ENCODE results near the gene CHRNA4. TPM values are rescaled to one million over a fixed set of nuclear protein-coding genes. Genes with fewer than 3 reads are reported as not detected.

CHRNA4 gene
- total and polyA plus RNA-seq, 2 donors (not counting 3 experiments of a cell fraction or from before 2014, with no cell fraction given): not detected

DNA sequence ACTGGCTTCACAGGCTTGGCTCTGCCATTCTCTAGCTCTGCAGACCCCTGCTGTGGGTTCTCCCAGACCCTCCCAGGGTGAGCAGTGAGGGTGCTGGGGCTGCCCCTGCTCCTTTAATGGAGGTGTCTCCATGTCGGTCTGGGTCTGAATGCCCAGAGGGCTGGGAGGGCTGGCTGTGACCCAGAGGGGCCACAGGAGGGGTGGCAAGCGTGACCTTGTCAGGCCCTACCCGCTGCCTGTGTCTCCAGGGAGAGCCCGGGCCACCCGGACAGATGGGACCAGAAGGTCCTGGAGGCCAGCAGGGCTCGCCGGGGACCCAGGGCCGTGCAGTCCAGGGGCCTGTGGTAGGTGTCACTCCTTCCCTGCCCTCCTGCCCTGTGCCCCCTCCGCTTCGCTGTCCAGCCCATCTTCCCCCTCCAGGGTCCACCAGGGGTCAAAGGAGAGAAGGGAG, 36.1 kb downstream of the CHRNA4 start:
- Histone ChIP-seq H2AFZ (ENCODE audit: low read depth, low read length) (no peak overlapping the region), H3K9me1 (replicated peaks; ENCODE audit: control insufficient read depth, extremely low read depth, insufficient read depth, low read length) (no peaks in the 10 kb centered on the region), H3K79me2 (ENCODE audit: control insufficient read depth, insufficient read depth, low read length) (no peaks in the 10 kb centered on the region), H3K9ac (replicated peaks; ENCODE audit: extremely low read depth, insufficient read depth, low read length) (no peak overlapping the region), H3K9me3 (replicated peaks; ENCODE audit: control insufficient read depth, insufficient read depth, low read length) (no peaks in the 10 kb centered on the region), H3K4me1 (ENCODE audit: control insufficient read depth, extremely low read depth, insufficient read depth, low read length) (no peaks in the 10 kb centered on the region), H3K4me3 (replicated peaks in 1 of 3; ENCODE audit: insufficient read depth in 1 of 3, low read depth in 1 of 3, low read length in 3 of 3) (no peak overlapping the region), H4K20me1 (replicated peaks; ENCODE audit: control insufficient read depth, extremely low read depth, insufficient read depth, low read length) (no peaks in the 10 kb centered on the region), H3K4me2 (ENCODE audit: insufficient read depth, low read length) (no peak overlapping the region), H3K36me3 (ENCODE audit: control insufficient read depth in 2 of 2, extremely low read depth in 1 of 2, insufficient read depth in 2 of 2, low read length in 2 of 2) (no peaks in the 10 kb centered on the region), H3K27me3 (ENCODE audit: control insufficient read depth in 2 of 2, insufficient read depth in 2 of 2, low read length in 2 of 2) (peaks cover 0 to 4% of the 10 kb centered on the region in 2 experiments), H3K27ac (ENCODE audit: insufficient read depth, low read depth, low read length) (no peak overlapping the region)
- intact Hi-C loops (cut with micrococcal nuclease) (no loop called here), dilution Hi-C loops (cut with MboI; ENCODE audit: extremely low pct_ligation_motif_present, low sequenced_read_pairs) (no loop called here)
- CTCF ChIA-PET: interaction anchor here (1.1 kb wide), 1 partner anchor 57 kb away, joined by 3 read pairs; no protein-coding TSS in a partner anchor
- POLR2A ChIA-PET: no interaction called here
- FAIRE-seq (no peak), DNase-seq (ENCODE audit: low read depth, low spot score) (no peak)
- no TSS peak for BruUV-seq (replicated peaks)
- TF ChIP-seq EZH2 (IDR thresholded peaks at IDR 0.05; ENCODE audit: borderline replicate concordance, low read depth, low read length, severe bottlenecking): no peak
- no peak for TF ChIP-seq GATA2 (IDR thresholded peaks at IDR 0.05; ENCODE audit: insufficient read depth, insufficient read length, low read depth, low read length)
- no peak for TF ChIP-seq POLR2A (IDR thresholded peaks at IDR 0.05; ENCODE audit: low read depth, low read length)
- TF ChIP-seq POLR2AphosphoS5 (IDR thresholded peaks at IDR 0.05; ENCODE audit: insufficient read depth, low read depth, low read length): no peak
- TF ChIP-seq, protein P1, sequence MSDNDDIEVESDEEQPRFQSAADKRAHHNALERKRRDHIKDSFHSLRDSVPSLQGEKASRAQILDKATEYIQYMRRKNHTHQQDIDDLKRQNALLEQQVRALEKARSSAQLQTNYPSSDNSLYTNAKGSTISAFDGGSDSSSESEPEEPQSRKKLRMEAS (IDR thresholded peaks at IDR 0.05; ENCODE audit: insufficient read depth, insufficient read length): no peak
- no peak for TF ChIP-seq JUN (IDR thresholded peaks at IDR 0.05; ENCODE audit: borderline replicate concordance, insufficient read depth, insufficient read length, low read depth)
- TF ChIP-seq FOS (IDR thresholded peaks at IDR 0.05; ENCODE audit: borderline replicate concordance, insufficient read depth, low read length): no peak

DNA sequence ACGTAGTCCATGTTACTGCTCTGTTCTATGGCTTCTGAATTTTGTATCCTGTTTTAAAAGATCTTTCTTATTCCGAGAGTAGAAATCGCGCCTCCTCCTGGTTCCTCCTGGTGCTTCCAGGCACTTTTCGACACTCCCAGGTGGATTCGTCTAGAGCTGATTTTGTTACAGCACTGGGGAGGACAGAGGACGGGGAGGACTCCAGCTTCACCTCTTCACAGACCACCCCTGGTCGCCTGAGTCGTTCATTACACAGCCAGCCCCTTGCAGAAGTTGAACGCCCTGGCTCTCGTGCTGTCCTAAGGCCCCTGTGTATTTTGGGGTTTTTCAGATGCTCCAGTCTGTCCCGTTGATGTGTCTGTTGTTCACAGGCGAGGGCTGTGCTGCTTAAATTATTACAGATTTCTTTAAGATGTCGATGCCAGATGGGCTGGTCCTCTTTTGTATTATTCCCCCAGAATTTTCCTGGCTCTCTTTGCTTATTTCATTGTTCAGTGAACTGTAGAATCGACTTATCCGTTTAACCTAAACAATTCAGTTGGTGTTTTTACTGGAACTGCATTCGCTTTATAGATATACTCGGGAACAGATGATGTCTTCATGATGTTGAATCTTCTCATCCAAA, 37.7 kb downstream of the CHRNA4 start:
- Histone ChIP-seq H3K79me2 (ENCODE audit: control insufficient read depth, insufficient read depth, low read length) (no peaks in the 10 kb centered on the region), H4K20me1 (replicated peaks; ENCODE audit: control insufficient read depth, extremely low read depth, insufficient read depth, low read length) (no peaks in the 10 kb centered on the region), H3K9ac (replicated peaks; ENCODE audit: extremely low read depth, insufficient read depth, low read length) (no peak overlapping the region), H3K27ac (ENCODE audit: insufficient read depth, low read depth, low read length) (no peak overlapping the region), H3K4me1 (ENCODE audit: control insufficient read depth, extremely low read depth, insufficient read depth, low read length) (no peaks in the 10 kb centered on the region), H3K9me1 (replicated peaks; ENCODE audit: control insufficient read depth, extremely low read depth, insufficient read depth, low read length) (no peaks in the 10 kb centered on the region), H3K4me2 (ENCODE audit: insufficient read depth, low read length) (no peak overlapping the region), H3K9me3 (replicated peaks; ENCODE audit: control insufficient read depth, insufficient read depth, low read length) (no peaks in the 10 kb centered on the region), H2AFZ (ENCODE audit: low read depth, low read length) (no peak overlapping the region), H3K27me3 (ENCODE audit: control insufficient read depth in 2 of 2, insufficient read depth in 2 of 2, low read length in 2 of 2) (peaks cover 0 to 4% of the 10 kb centered on the region in 2 experiments), H3K36me3 (ENCODE audit: control insufficient read depth in 2 of 2, extremely low read depth in 1 of 2, insufficient read depth in 2 of 2, low read length in 2 of 2) (no peaks in the 10 kb centered on the region), H3K4me3 (replicated peaks in 1 of 3; ENCODE audit: insufficient read depth in 1 of 3, low read depth in 1 of 3, low read length in 3 of 3) (no peak overlapping the region)
- TF ChIP-seq POLR2A (IDR thresholded peaks at IDR 0.05; ENCODE audit: low read depth, low read length) (no peak), GATA2 (IDR thresholded peaks at IDR 0.05; ENCODE audit: insufficient read depth, insufficient read length, low read depth, low read length) (no peak), EZH2 (IDR thresholded peaks at IDR 0.05; ENCODE audit: borderline replicate concordance, low read depth, low read length, severe bottlenecking) (no peak), POLR2AphosphoS5 (IDR thresholded peaks at IDR 0.05; ENCODE audit: insufficient read depth, low read depth, low read length) (no peak), JUN (IDR thresholded peaks at IDR 0.05; ENCODE audit: borderline replicate concordance, insufficient read depth, insufficient read length, low read depth) (no peak), MYC (IDR thresholded peaks at IDR 0.05; ENCODE audit: low read depth, low read length) (no peak), FOS (IDR thresholded peaks at IDR 0.05; ENCODE audit: borderline replicate concordance, insufficient read depth, low read length) (no peak)
- TF ChIP-seq, protein P2, sequence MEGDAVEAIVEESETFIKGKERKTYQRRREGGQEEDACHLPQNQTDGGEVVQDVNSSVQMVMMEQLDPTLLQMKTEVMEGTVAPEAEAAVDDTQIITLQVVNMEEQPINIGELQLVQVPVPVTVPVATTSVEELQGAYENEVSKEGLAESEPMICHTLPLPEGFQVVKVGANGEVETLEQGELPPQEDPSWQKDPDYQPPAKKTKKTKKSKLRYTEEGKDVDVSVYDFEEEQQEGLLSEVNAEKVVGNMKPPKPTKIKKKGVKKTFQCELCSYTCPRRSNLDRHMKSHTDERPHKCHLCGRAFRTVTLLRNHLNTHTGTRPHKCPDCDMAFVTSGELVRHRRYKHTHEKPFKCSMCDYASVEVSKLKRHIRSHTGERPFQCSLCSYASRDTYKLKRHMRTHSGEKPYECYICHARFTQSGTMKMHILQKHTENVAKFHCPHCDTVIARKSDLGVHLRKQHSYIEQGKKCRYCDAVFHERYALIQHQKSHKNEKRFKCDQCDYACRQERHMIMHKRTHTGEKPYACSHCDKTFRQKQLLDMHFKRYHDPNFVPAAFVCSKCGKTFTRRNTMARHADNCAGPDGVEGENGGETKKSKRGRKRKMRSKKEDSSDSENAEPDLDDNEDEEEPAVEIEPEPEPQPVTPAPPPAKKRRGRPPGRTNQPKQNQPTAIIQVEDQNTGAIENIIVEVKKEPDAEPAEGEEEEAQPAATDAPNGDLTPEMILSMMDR (IDR thresholded peaks at IDR 0.05; ENCODE audit: extremely low read depth in 1 of 2, insufficient read depth in 1 of 2, low read depth in 1 of 2, low read length in 2 of 2): no peak
- TF ChIP-seq, protein P1 (IDR thresholded peaks at IDR 0.05; ENCODE audit: insufficient read depth, insufficient read length): no peak
- DNase-seq (ENCODE audit: low read depth, low spot score) (no peak), FAIRE-seq (no peak)
- CTCF ChIA-PET: interaction anchor here (0.8 kb wide), 1 partner anchor 14 kb away, joined by 3 read pairs; no protein-coding TSS in a partner anchor
- no TSS peak for BruUV-seq (replicated peaks)
- POLR2A ChIA-PET: no interaction called here
- dilution Hi-C loops (cut with MboI; ENCODE audit: extremely low pct_ligation_motif_present, low sequenced_read_pairs) (no loop called here), intact Hi-C loops (cut with micrococcal nuclease) (no loop called here)

Measured in endothelial cell of umbilical vein (primary cell).